A549 (cell line): Measurements from ENCODE around the gene LRCOL1.

Source experiments
- BHLHE40 ChIP-seq: IDR thresholded peaks from 2 replicates; pipeline ENCODE4 v1.6.1; 2012; ENCODE audit warnings: low read depth, low read length, inconsistent platforms
- CTCF ChIP-seq: fragments of >200 bp; sonication (Bioruptor Twin); formaldehyde crosslinking; IDR thresholded peaks from 3 replicates; pipeline ENCODE4 v1.5.1; 2016
- EP300 ChIP-seq, 2 experiments: fragments of >200 bp; sonication (Bioruptor Twin); formaldehyde crosslinking; IDR thresholded peaks; 2 replicates in 1 of 2; 3 replicates in 1 of 2; pipeline ENCODE4 v1.6.1; 2016 to 2017
- FOXS1 ChIP-seq: fragments of 250-450 bp; sonication (Bioruptor Pico); IDR thresholded peaks from 2 replicates; pipeline ENCODE4 v1.5.0; 2020; ENCODE audit warnings: mild to moderate bottlenecking, moderate library complexity
- JUN ChIP-seq, 2 experiments: fragments of >200 bp; sonication (Bioruptor Twin); formaldehyde crosslinking; IDR thresholded peaks; 2 replicates in 1 of 2; 3 replicates in 1 of 2; pipeline ENCODE4 v1.6.1; 2016 to 2017
- POLR2A ChIP-seq: IDR thresholded peaks from 2 replicates; pipeline ENCODE4 v1.6.1; 2012; ENCODE audit warnings: mild to moderate bottlenecking, low read length
- REST ChIP-seq: fragments of 200-600 bp; sonication (generic); IDR thresholded peaks from 2 replicates; pipeline ENCODE4 v1.6.1; 2016; ENCODE audit warnings: antibody characterized with exemption, mild to moderate bottlenecking, moderate library complexity

- no peak for TF ChIP-seq POLR2A
- no peak for TF ChIP-seq BHLHE40
- no peak for TF ChIP-seq EP300 (IDR thresholded peaks at IDR 0.05)
- no peak for TF ChIP-seq JUN (IDR thresholded peaks at IDR 0.05)
- TF ChIP-seq REST = no peak
- TF ChIP-seq CTCF = no peak
- TF ChIP-seq FOXS1 (CRISPR knock-in tag) = no peak
These were observed 38.3 kb upstream of the LRCOL1 start for GRCh38 chr12:132648616-132649225.
